Activated CD4-positive, alpha-beta T cell treated with anti-CD3 and anti-CD28 coated beads for 36 hours (primary cell): ENCODE data around the gene GCM1. TPM values are rescaled to one million over a fixed set of nuclear protein-coding genes. Genes with fewer than 3 reads are reported as not detected.
A peak's percentile ranks its signal among the peaks of the same experiment; 100 is the strongest.

Experiments used
- ATAC-seq: fragments of 200-7000 bp; cut with Tn5 transposase; one replicate; pipeline ENCODE4 v1.10.0; 2021; ENCODE audit warnings: mild to moderate bottlenecking, moderate library complexity
- CTCF ChIA-PET: fragments of 350-600 bp; sonication (Branson Sonifier 250); formaldehyde crosslinking; loops from one replicate; lab custom pipeline; 2021; ENCODE audit warnings: antibody characterized with exemption; lab: Charles Lee
- POLR2A ChIA-PET: fragments of 350-600 bp; sonication (Branson Sonifier 250); formaldehyde crosslinking; loops from one replicate; lab custom pipeline; 2021; ENCODE audit warnings: antibody characterized with exemption, inconsistent platforms; lab: Charles Lee
- DNase-seq: peaks from one replicate; pipeline ENCODE4 v3.0.0-alpha.2; 2020
- H3K27ac Mint-ChIP-seq: one replicate; pipeline ENCODE4 v1.8.0; 2021; ENCODE audit warnings: mixed read lengths
- H3K27me3 Mint-ChIP-seq: one replicate; pipeline ENCODE4 v1.8.0; 2021; ENCODE audit warnings: mixed read lengths
- H3K36me3 Mint-ChIP-seq: one replicate; pipeline ENCODE4 v1.8.0; 2021; ENCODE audit warnings: low read depth, mixed read lengths
- H3K4me1 Mint-ChIP-seq: one replicate; pipeline ENCODE4 v1.8.0; 2021; ENCODE audit warnings: mixed read lengths
- H3K4me3 Mint-ChIP-seq: one replicate; pipeline ENCODE4 v1.8.0; 2021; ENCODE audit warnings: mild to moderate bottlenecking, moderate library complexity, mixed read lengths
- H3K9me3 Mint-ChIP-seq: one replicate; pipeline ENCODE4 v1.8.0; 2021; ENCODE audit warnings: low read depth, mixed read lengths
- intact Hi-C, 2 experiments: fragments of 100-400 bp; cut with DNase I in 1 of 2; cut with micrococcal nuclease in 1 of 2; formaldehyde crosslinking; loops; one replicate each; pipeline versions ENCODE4 v1.14.2 to v1.15.1; 2022 to 2024; cut with DNase I, micrococcal nuclease
- total RNA-seq, 2 experiments: library from RNA; stranded (reverse); gene quantifications; one replicate each; pipeline ENCODE4 v1.2.3, GENCODE V29; 2021

Gene GCM1
- total RNA-seq, 2 experiments from 2014 or later, result 0.07 TPM; not detected in 1

DNA sequence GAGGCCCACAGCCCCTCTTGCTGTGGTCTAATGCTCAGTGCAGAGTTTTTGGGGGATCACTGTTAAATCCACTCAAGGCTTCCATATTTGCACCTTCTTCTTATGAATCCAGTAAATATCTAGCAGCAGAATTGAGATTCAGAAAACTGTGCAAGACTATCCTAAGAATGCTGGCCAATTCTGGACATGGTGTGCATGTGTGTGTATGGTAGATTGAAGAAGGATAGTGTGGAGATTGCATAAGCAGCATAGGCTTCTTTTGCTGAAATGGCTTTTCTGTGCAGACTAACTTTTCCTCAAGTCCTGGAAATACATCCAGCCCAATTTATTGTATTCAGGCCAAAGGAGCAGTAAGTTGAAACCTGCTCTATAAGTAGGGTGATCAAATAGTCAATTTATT lies 43.7 kb downstream of the GCM1 start:
- no peaks in the 10 kb centered on the region for H3K27me3 Mint-ChIP-seq
- no peaks in the 10 kb centered on the region for H3K9me3 Mint-ChIP-seq
- H3K27ac Mint-ChIP-seq, result no peak overlapping the region
- no peaks in the 10 kb centered on the region for H3K4me1 Mint-ChIP-seq
- ChIA-PET CTCF (no interaction called here), POLR2A (no interaction called here)
- peaks cover 11% of the 10 kb centered on the region for H3K36me3 Mint-ChIP-seq
- intact Hi-C loops, result no loop called here
- no peak for ATAC-seq
- H3K4me3 Mint-ChIP-seq, result no peak overlapping the region
- no peak for DNase-seq

- POLR2A ChIA-PET, result no interaction called here
- ATAC-seq, result no peak
- no peak for DNase-seq
- CTCF ChIA-PET, result interaction anchor here (0.7 kb wide), 1 partner anchor 10 kb away, joined by 4 read pairs; no protein-coding TSS in a partner anchor
- H3K36me3 Mint-ChIP-seq, result peaks cover 11% of the 10 kb centered on the region
- intact Hi-C loops, result no loop called here
- no peaks in the 10 kb centered on the region for H3K27me3 Mint-ChIP-seq
- H3K9me3 Mint-ChIP-seq, result no peaks in the 10 kb centered on the region
- H3K4me1 Mint-ChIP-seq, result no peaks in the 10 kb centered on the region
- H3K27ac Mint-ChIP-seq, result no peak overlapping the region
- no peak overlapping the region for H3K4me3 Mint-ChIP-seq
Observed at GRCh38 chr6:53103993-53104675, 44.5 kb downstream of the GCM1 start.

DNA sequence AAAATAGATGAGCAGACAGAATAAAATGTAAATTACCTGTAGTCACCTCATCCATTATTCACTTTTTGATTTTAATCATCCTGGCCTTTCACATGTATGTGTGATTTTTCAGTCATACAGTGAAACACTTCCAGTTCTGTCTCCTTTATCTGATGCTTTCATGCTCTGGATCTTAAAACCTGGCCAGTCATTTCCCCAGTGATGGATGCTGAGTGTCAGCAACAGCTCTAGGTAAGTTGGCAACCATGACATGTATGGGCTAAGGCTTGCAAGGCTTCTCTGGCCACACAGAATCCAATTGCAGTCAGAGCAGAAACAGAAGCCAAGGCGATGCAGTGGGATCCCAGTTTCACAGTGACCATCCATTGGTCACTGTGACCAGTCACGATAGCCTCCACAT lies 47.6 kb downstream of the GCM1 start:
- H3K36me3 Mint-ChIP-seq, result peaks cover 25% of the 10 kb centered on the region
- ATAC-seq, result peak; percentile 61
- H3K27me3 Mint-ChIP-seq, result no peaks in the 10 kb centered on the region
- no peaks in the 10 kb centered on the region for H3K9me3 Mint-ChIP-seq
- ChIA-PET POLR2A (no interaction called here), CTCF (no interaction called here)
- no peaks in the 10 kb centered on the region for H3K4me1 Mint-ChIP-seq
- intact Hi-C loops, result no loop called here
- no peak for DNase-seq
- no peak overlapping the region for H3K4me3 Mint-ChIP-seq
- H3K27ac Mint-ChIP-seq, result peak overlapping the region; percentile 38

GRCh38 chr6:53100561-53100960 lies 48.1 kb downstream of the GCM1 start:
- H3K4me3 Mint-ChIP-seq, result no peak overlapping the region
- POLR2A ChIA-PET, result no interaction called here
- no peak for DNase-seq
- H3K27me3 Mint-ChIP-seq, result no peaks in the 10 kb centered on the region
- H3K36me3 Mint-ChIP-seq, result peaks cover 29% of the 10 kb centered on the region
- no peaks in the 10 kb centered on the region for H3K9me3 Mint-ChIP-seq
- CTCF ChIA-PET, result no interaction called here
- intact Hi-C loops, result no loop called here
- no peak for ATAC-seq
- no peaks in the 10 kb centered on the region for H3K4me1 Mint-ChIP-seq
- H3K27ac Mint-ChIP-seq, result no peak overlapping the region

DNA sequence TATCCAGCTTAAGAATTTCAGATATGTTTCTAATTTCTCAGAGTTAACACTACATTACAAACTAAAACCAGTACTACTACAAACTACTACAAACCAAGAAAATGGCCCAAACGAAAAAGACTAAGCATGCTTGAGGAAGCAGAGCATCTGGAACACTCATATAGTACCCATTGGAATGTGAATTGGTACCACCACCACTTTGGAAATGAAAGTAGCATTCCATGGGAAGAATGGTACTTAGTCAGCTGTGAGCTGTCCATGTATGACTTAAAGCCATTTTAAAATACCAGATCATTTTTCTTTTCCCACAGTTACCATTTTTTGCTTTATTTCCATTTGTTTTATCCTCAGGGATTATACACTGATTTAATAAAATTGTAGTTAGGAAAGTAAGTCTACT lies 52.9 kb downstream of the GCM1 start:
- Mint-ChIP-seq H3K4me1 (no peaks in the 10 kb centered on the region), H3K4me3 (no peak overlapping the region), H3K27me3 (no peaks in the 10 kb centered on the region), H3K27ac (no peak overlapping the region), H3K36me3 (peaks cover 34% of the 10 kb centered on the region), H3K9me3 (no peaks in the 10 kb centered on the region)
- intact Hi-C loops, result no loop called here
- DNase-seq (no peak), ATAC-seq (no peak)
- ChIA-PET POLR2A (no interaction called here), CTCF (interaction anchor here (1.0 kb wide), 1 partner anchor 623 kb away, joined by 3 read pairs; no protein-coding TSS in a partner anchor)

DNA sequence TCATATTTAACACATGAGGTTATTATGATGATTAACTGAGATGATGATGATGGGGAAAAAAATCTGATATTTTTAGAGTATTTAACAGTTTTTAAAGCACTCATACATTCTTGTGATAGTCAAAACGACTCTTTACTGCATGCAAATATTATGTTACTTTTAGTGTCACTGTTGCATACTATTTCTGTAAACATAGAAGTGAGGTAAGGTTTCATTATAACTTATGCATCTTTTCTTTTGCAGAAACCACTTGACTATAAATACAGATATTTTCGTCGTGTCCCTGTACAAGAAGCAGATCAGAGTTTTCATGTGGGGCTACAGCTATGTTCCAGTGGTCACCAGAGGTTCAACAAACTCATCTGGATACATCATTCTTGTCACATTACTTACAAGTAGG lies 53.4 kb downstream of the GCM1 start:
- Mint-ChIP-seq H3K4me3 (no peak overlapping the region), H3K36me3 (peaks cover 34% of the 10 kb centered on the region), H3K27me3 (no peaks in the 10 kb centered on the region), H3K4me1 (no peaks in the 10 kb centered on the region), H3K9me3 (no peaks in the 10 kb centered on the region), H3K27ac (no peak overlapping the region)
- ATAC-seq (no peak), DNase-seq (no peak)
- intact Hi-C loops, result no loop called here
- POLR2A ChIA-PET, result no interaction called here
- CTCF ChIA-PET, result interaction anchor here (1.0 to 1.5 kb wide), 2 partner anchors 18 to 624 kb away, joined by 3 to 5 read pairs; no protein-coding TSS in a partner anchor

DNA sequence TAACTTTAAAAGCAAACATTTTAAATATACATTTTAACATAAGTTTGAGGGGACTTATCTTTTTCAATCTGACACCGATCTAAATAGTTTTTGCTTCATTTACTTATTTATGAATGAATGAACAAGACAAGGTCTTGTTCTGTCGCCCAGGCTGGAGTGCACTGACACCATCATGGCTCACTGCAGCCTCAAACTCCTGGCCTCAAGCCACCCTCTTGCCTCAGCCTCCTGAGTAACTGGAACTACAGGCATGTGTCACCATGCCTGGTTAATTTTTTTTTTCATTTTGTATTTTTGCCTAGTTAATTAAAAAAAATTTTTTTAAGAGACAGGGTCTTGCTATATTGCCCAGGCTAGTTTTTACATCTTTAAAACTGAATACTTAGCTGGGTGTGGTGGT lies 58.1 kb downstream of the GCM1 start:
- ChIA-PET POLR2A (no interaction called here), CTCF (no interaction called here)
- Mint-ChIP-seq H3K4me1 (no peaks in the 10 kb centered on the region), H3K9me3 (no peaks in the 10 kb centered on the region), H3K27ac (no peak overlapping the region), H3K4me3 (no peak overlapping the region), H3K36me3 (peaks cover 31% of the 10 kb centered on the region), H3K27me3 (no peaks in the 10 kb centered on the region)
- intact Hi-C loops, result no loop called here
- DNase-seq, result no peak
- no peak for ATAC-seq

- ATAC-seq, result no peak
- POLR2A ChIA-PET, result no interaction called here
- H3K27me3 Mint-ChIP-seq, result no peaks in the 10 kb centered on the region
- H3K36me3 Mint-ChIP-seq, result peaks cover 28% of the 10 kb centered on the region
- no peaks in the 10 kb centered on the region for H3K9me3 Mint-ChIP-seq
- H3K4me1 Mint-ChIP-seq, result no peaks in the 10 kb centered on the region
- intact Hi-C loops, result no loop called here
- no peak overlapping the region for H3K27ac Mint-ChIP-seq
- H3K4me3 Mint-ChIP-seq, result no peak overlapping the region
- CTCF ChIA-PET, result no interaction called here
- no peak for DNase-seq
Observed at GRCh38 chr6:53089948-53090347, 58.7 kb downstream of the GCM1 start.

DNA sequence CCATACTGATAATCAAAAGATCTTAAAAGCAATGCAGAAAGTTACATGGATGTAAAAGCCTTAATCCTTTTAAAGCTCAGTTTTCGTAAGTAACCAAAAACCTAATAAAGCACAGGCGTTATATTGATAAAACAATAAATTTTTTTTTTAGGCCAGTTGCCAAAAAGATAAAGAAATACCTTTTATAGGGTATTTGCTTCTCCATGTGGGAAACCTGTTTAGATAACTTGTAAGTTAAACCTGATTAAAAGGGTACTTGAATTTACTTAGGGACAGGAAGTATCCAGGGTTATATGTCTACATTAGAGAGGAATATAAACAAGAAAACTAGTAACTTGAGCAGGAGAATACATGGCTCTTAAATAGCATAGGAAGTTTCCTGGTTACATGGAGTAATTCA lies 62.3 kb downstream of the GCM1 start:
- no peak for ATAC-seq

GRCh38 chr6:53080813-53081212 lies 67.8 kb downstream of the GCM1 start:
- Mint-ChIP-seq H3K9me3 (no peaks in the 10 kb centered on the region), H3K4me1 (no peaks in the 10 kb centered on the region), H3K27ac (no peak overlapping the region), H3K36me3 (peaks cover 43% of the 10 kb centered on the region), H3K27me3 (no peaks in the 10 kb centered on the region), H3K4me3 (no peak overlapping the region)
- ChIA-PET POLR2A (no interaction called here), CTCF (interaction anchor here (0.7 to 1.8 kb wide), 2 partner anchors 15 to 429 kb away, joined by 3 read pairs; partner anchors contain the start of gene FBXO9)
- DNase-seq (no peak), ATAC-seq (no peak)
- intact Hi-C loops, result no loop called here

More for the DNA sequence above, 62.3 kb downstream of the GCM1 start:
- Mint-ChIP-seq H3K9me3 (no peaks in the 10 kb centered on the region), H3K27me3 (no peaks in the 10 kb centered on the region), H3K27ac (no peak overlapping the region), H3K4me1 (no peaks in the 10 kb centered on the region), H3K4me3 (no peak overlapping the region), H3K36me3 (peaks cover 33% of the 10 kb centered on the region)
- intact Hi-C loops, result no loop called here
- ChIA-PET CTCF (interaction anchor here (0.7 kb wide), 1 partner anchor 208 kb away, joined by 3 read pairs; no protein-coding TSS in a partner anchor), POLR2A (no interaction called here)
- DNase-seq, result no peak
